ENCODE data around the gene FBRSL1.
"Not testable (repeated sequence)": the region's sequence is repeated elsewhere in the genome, so short reads cannot be mapped to it uniquely, and the experiment has no call there.

Gene FBRSL1

GRCh38 chr12:132454193-132454932 lies 35.6 kb upstream of the FBRSL1 start:
- DNase-seq: no peak

- DNase-seq: no peak
Measured at GRCh38 chr12:132454933-132455418, 35.0 kb upstream of the FBRSL1 start.

GRCh38 chr12:132455565-132455964 lies 34.4 kb upstream of the FBRSL1 start:
- DNase-seq: no peak

GRCh38 chr12:132456186-132456943 lies 33.6 kb upstream of the FBRSL1 start:
- DNase-seq: no peak

GRCh38 chr12:132456944-132457495 lies 32.9 kb upstream of the FBRSL1 start:
- no peak for DNase-seq

- DNase-seq: no peak
Measured at GRCh38 chr12:132458441-132458840, 31.5 kb upstream of the FBRSL1 start.

GRCh38 chr12:132458846-132459641 lies 30.9 kb upstream of the FBRSL1 start:
- DNase-seq: no peak

- DNase-seq: no peak
Measured at GRCh38 chr12:132460571-132460970, 29.4 kb upstream of the FBRSL1 start.

- DNase-seq: no peak
Measured at GRCh38 chr12:132461526-132461925, 28.4 kb upstream of the FBRSL1 start.

GRCh38 chr12:132462788-132463187 lies 27.2 kb upstream of the FBRSL1 start:
- DNase-seq: no peak

- not testable (repeated sequence) for DNase-seq
Measured at GRCh38 chr12:132463284-132463924, 26.5 kb upstream of the FBRSL1 start.

GRCh38 chr12:132464304-132464703 lies 25.6 kb upstream of the FBRSL1 start:
- DNase-seq: not testable (repeated sequence)

GRCh38 chr12:132464820-132465219 lies 25.1 kb upstream of the FBRSL1 start:
- no peak for DNase-seq

- DNase-seq: no peak
Measured at GRCh38 chr12:132465269-132466190, 24.4 kb upstream of the FBRSL1 start.

- no peak for DNase-seq
Measured at GRCh38 chr12:132466241-132467201, 23.4 kb upstream of the FBRSL1 start.

GRCh38 chr12:132467511-132467910 lies 22.4 kb upstream of the FBRSL1 start:
- no peak for DNase-seq

GRCh38 chr12:132469423-132469822 lies 20.5 kb upstream of the FBRSL1 start:
- no peak for DNase-seq

- no peak for DNase-seq
Measured at GRCh38 chr12:132470397-132470796, 19.6 kb upstream of the FBRSL1 start.

- DNase-seq: no peak
Measured at GRCh38 chr12:132471011-132471857, 18.7 kb upstream of the FBRSL1 start.
